SU-DHL-6 (cell line): ENCODE data around the gene SLC22A1.

Experiments
- H2AFZ ChIP-seq: fragments of 200-600 bp; sonication (generic); 2 replicates; pipeline ENCODE4 v1.6.1; 2014; ENCODE audit warnings: low read depth, mild to moderate bottlenecking, moderate library complexity, mixed read lengths, antibody characterized with exemption, low read length; ENCODE audit not compliant: severe bottlenecking
- H3F3A ChIP-seq: fragments of 200-600 bp; shearing (Covaris generic); 2 replicates; pipeline ENCODE4 v1.6.0; 2016; ENCODE audit warnings: antibody characterized with exemption, mild to moderate bottlenecking; ENCODE audit not compliant: insufficient read depth
- H3K27ac ChIP-seq: fragments of 200-600 bp; sonication (generic); 2 replicates; pipeline ENCODE4 v1.5.1; 2016; ENCODE audit warnings: low read depth, mild to moderate bottlenecking, low read length, moderate library complexity, mixed read lengths
- H3K27me3 ChIP-seq: fragments of 200-600 bp; sonication (generic), shearing (Covaris generic); 2 replicates; pipeline ENCODE4 v1.6.0; 2014; ENCODE audit warnings: mild to moderate bottlenecking, low read length
- H3K36me3 ChIP-seq: fragments of 200-600 bp; sonication (generic); 2 replicates; pipeline ENCODE4 v1.6.1; 2014; ENCODE audit warnings: mild to moderate bottlenecking, low read length, mixed read lengths
- H3K4me2 ChIP-seq: fragments of 300-600, 200-600 bp; shearing (Covaris generic), sonication (generic); 2 replicates; pipeline ENCODE4 v1.6.0; 2014; ENCODE audit warnings: low read length, low read depth, mild to moderate bottlenecking; ENCODE audit not compliant: poor library complexity, severe bottlenecking
- H3K4me3 ChIP-seq: fragments of 200-600 bp; sonication (generic); 2 replicates; pipeline ENCODE4 v1.5.1; 2014; ENCODE audit warnings: antibody characterized with exemption, low read length, mild to moderate bottlenecking, mixed read lengths; ENCODE audit not compliant: insufficient read depth, poor library complexity, severe bottlenecking
- H3K79me2 ChIP-seq: fragments of 200-600 bp; sonication (generic); 2 replicates; pipeline ENCODE4 v1.6.1; 2014; ENCODE audit warnings: mild to moderate bottlenecking, low read length, moderate library complexity; ENCODE audit not compliant: insufficient read depth
- H3K9ac ChIP-seq: fragments of 200-600 bp; sonication (generic); 2 replicates; pipeline ENCODE4 v1.7.0; 2014; ENCODE audit warnings: mild to moderate bottlenecking, low read length
- H3K9me2 ChIP-seq: fragments of 200-600 bp; sonication (generic); replicated peaks from 2 replicates; pipeline ENCODE4 v1.6.1; 2014; ENCODE audit warnings: low read length; ENCODE audit not compliant: insufficient read depth
- H3K9me3 ChIP-seq: fragments of 200-600 bp; sonication (generic); 2 replicates; pipeline ENCODE4 v1.6.1; 2014; ENCODE audit warnings: low read length, mixed read lengths; ENCODE audit not compliant: insufficient read depth
- H4K20me1 ChIP-seq: fragments of 200-600 bp; sonication (generic); 2 replicates; pipeline ENCODE4 v1.6.1; 2014; ENCODE audit warnings: low read depth, mild to moderate bottlenecking, antibody characterized with exemption, low read length, moderate library complexity, mixed read lengths
- CTCF ChIP-seq: fragments of 200-600 bp; sonication (generic); IDR thresholded peaks from one replicate; pipeline ENCODE4 v1.5.1; 2017; ENCODE audit warnings: antibody characterized with exemption, mild to moderate bottlenecking, low read length, moderate library complexity; ENCODE audit not compliant: insufficient read depth, poor library complexity, severe bottlenecking
- EZH2phosphoT487 ChIP-seq: fragments of 200-600 bp; sonication (generic), shearing (Covaris generic); conservative IDR thresholded peaks from 2 replicates; pipeline ENCODE4 v1.6.1; 2018; ENCODE audit warnings: mild to moderate bottlenecking, antibody characterized with exemption, low read length, moderate library complexity, mixed read lengths

SLC22A1 gene

DNA sequence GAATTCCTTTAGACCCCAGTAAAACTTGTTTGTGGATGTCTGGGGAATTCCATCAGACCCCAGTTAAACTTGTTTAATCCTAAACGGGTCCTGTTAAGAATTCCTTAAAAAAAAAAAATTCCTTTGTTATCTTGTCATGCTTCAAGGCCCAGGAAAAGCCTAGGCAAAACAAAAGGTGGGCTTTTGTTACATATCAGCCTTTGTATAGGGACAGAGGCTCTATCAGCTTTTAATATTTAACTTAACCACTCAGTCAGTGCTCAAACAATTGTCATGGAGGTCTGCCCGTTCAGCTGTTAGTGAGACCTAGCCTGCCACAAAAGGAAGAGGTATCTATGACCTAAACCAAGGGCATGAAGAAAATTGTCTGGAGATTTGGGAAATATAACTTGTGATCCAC is 53.1 kb downstream of the SLC22A1 start:
- no peaks in the 10 kb centered on the region for H3K79me2 ChIP-seq
- no peaks in the 10 kb centered on the region for H3K36me3 ChIP-seq
- H3F3A ChIP-seq, result no peaks in the 10 kb centered on the region
- H3K9me3 ChIP-seq, result no peaks in the 10 kb centered on the region
- no peak overlapping the region for H3K9ac ChIP-seq
- H3K9me2 ChIP-seq, result no peaks in the 10 kb centered on the region
- no peak overlapping the region for H3K4me3 ChIP-seq
- no peak for TF ChIP-seq EZH2phosphoT487
- no peak for TF ChIP-seq CTCF
- H4K20me1 ChIP-seq, result no peaks in the 10 kb centered on the region
- no peak overlapping the region for H3K27ac ChIP-seq
- H3K4me2 ChIP-seq, result no peak overlapping the region
- no peaks in the 10 kb centered on the region for H3K27me3 ChIP-seq
- H2AFZ ChIP-seq, result no peak overlapping the region

GRCh38 chr6:160177220-160177619 is 55.6 kb downstream of the SLC22A1 start:
- no peaks in the 10 kb centered on the region for H3F3A ChIP-seq
- H3K9me3 ChIP-seq, result no peaks in the 10 kb centered on the region
- H3K36me3 ChIP-seq, result no peaks in the 10 kb centered on the region
- TF ChIP-seq CTCF (no peak), EZH2phosphoT487 (no peak)
- H3K79me2 ChIP-seq, result no peaks in the 10 kb centered on the region
- no peak overlapping the region for H3K9ac ChIP-seq
- no peaks in the 10 kb centered on the region for H3K9me2 ChIP-seq
- H4K20me1 ChIP-seq, result no peaks in the 10 kb centered on the region
- no peaks in the 10 kb centered on the region for H3K27me3 ChIP-seq
- no peak overlapping the region for H3K4me2 ChIP-seq
- no peak overlapping the region for H2AFZ ChIP-seq
- no peak overlapping the region for H3K27ac ChIP-seq
- no peak overlapping the region for H3K4me3 ChIP-seq

- no peak overlapping the region for H3K4me3 ChIP-seq
- H3K79me2 ChIP-seq, result no peaks in the 10 kb centered on the region
- no peak overlapping the region for H3K9ac ChIP-seq
- no peak overlapping the region for H2AFZ ChIP-seq
- no peaks in the 10 kb centered on the region for H3F3A ChIP-seq
- H3K9me3 ChIP-seq, result no peaks in the 10 kb centered on the region
- H3K27me3 ChIP-seq, result no peaks in the 10 kb centered on the region
- H3K4me2 ChIP-seq, result no peak overlapping the region
- no peaks in the 10 kb centered on the region for H3K9me2 ChIP-seq
- no peaks in the 10 kb centered on the region for H4K20me1 ChIP-seq
- H3K36me3 ChIP-seq, result no peaks in the 10 kb centered on the region
- no peak overlapping the region for H3K27ac ChIP-seq
- no peak for TF ChIP-seq CTCF
- no peak for TF ChIP-seq EZH2phosphoT487
These were observed 56.7 kb downstream of the SLC22A1 start for GRCh38 chr6:160178271-160178670.

DNA sequence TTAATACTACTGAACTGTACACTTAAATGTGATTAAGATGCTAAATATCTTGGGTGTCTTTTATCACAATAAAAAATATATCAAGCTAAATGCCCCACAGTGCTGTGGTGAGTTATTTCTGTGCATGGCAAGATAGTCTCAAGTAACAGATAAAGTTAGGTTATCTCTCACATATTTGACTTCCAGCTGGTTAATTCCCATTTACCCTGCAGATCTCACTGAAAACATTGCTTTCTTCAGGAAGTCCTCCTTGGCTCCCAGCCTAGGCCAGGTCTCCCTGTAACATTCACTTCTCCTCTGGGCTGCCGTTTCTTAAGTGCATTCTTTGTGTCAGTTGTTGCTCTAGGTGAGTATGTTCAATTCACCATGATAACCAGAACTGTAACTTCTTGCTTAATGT is 59.1 kb downstream of the SLC22A1 start:
- Histone ChIP-seq H3K36me3 (no peaks in the 10 kb centered on the region), H3F3A (no peaks in the 10 kb centered on the region), H3K9me2 (no peaks in the 10 kb centered on the region), H3K4me3 (no peak overlapping the region), H3K9ac (no peak overlapping the region), H2AFZ (no peak overlapping the region), H3K27me3 (no peaks in the 10 kb centered on the region), H4K20me1 (no peaks in the 10 kb centered on the region), H3K9me3 (no peaks in the 10 kb centered on the region), H3K27ac (no peak overlapping the region), H3K79me2 (no peaks in the 10 kb centered on the region), H3K4me2 (no peak overlapping the region)
- no peak for TF ChIP-seq EZH2phosphoT487
- no peak for TF ChIP-seq CTCF
